ENCODE measurements around the gene MRGPRG. TPM values are rescaled to one million over a fixed set of nuclear protein-coding genes. Genes with fewer than 3 reads are reported as not detected.

The MRGPRG gene
- total RNA-seq, 1 experiment from 2014 or later: not detected

DNA sequence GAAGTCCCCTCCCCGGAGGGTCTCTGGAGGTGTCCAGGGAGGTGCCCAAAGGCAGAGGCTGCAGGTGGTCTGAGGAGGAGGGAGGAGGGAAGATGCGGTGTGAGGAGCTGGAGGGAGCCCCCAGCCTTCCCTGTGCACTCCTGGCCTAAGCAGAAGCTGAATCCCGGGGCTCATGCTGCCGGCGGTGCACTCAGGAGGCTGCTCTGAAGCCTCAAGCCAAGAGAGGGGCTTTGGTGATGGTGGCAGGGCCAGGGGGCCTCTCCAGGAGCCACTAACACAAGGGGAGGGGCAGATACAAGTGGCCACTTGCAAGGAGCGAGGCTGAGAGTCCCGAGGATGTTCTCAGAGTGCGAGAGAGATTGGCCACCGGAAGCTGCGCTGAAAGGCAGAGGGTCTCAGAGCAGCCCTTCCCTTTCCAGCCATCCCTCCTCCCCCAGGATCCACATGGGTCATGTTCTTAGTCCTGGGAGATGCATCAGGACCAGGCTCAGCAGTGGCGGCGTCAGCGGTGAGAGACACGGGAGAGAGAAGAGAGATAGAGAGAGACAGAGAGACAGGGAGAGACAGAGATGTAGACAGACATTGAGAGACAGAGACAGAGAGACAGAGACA, 774 bp upstream of the MRGPRG start:
- no peak overlapping the region for H3K4me3 Mint-ChIP-seq
- H3K27me3 Mint-ChIP-seq (ENCODE audit: low read depth): no peaks in the 10 kb centered on the region; the same call in 1 of the 2 replicates
- TF ChIP-seq ZNF416 (CRISPR knock-in tag; IDR thresholded peaks at IDR 0.05) (no peak), HMGA2 (CRISPR knock-in tag; IDR thresholded peaks at IDR 0.05) (no peak), ZNF138 (CRISPR knock-in tag; conservative IDR thresholded peaks at IDR 0.05) (no peak), PRRX2 (CRISPR knock-in tag; IDR thresholded peaks at IDR 0.05) (no peak), ATF1 (CRISPR knock-in tag; IDR thresholded peaks at IDR 0.05) (no peak), CREM (CRISPR knock-in tag; IDR thresholded peaks at IDR 0.05) (no peak), ZNF121 (CRISPR knock-in tag; IDR thresholded peaks at IDR 0.05) (no peak), NR3C1 (CRISPR knock-in tag; conservative IDR thresholded peaks at IDR 0.05; ENCODE audit: low read depth) (no peak)
- TF ChIP-seq, protein P1, sequence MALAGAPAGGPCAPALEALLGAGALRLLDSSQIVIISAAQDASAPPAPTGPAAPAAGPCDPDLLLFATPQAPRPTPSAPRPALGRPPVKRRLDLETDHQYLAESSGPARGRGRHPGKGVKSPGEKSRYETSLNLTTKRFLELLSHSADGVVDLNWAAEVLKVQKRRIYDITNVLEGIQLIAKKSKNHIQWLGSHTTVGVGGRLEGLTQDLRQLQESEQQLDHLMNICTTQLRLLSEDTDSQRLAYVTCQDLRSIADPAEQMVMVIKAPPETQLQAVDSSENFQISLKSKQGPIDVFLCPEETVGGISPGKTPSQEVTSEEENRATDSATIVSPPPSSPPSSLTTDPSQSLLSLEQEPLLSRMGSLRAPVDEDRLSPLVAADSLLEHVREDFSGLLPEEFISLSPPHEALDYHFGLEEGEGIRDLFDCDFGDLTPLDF (CRISPR knock-in tag; IDR thresholded peaks at IDR 0.05): no peak
- peak; percentile 11 for DNase-seq (ENCODE audit: low spot score)
- no peaks in the 10 kb centered on the region for H3K36me3 Mint-ChIP-seq
- no peak overlapping the region for H3K27ac Mint-ChIP-seq
- POLR2A ChIA-PET: no interaction called here
- H3K4me1 Mint-ChIP-seq: peaks cover 44% of the 10 kb centered on the region
- H3K9me3 Mint-ChIP-seq: peaks cover 4% of the 10 kb centered on the region; the same call in 1 of the 2 replicates
- ATAC-seq: no peak
- CTCF ChIA-PET: interaction anchor here (1.0 to 1.7 kb wide), 4 partner anchors 30 to 189 kb away, joined by 4 to 5 read pairs (median 4); no protein-coding TSS in a partner anchor

DNA sequence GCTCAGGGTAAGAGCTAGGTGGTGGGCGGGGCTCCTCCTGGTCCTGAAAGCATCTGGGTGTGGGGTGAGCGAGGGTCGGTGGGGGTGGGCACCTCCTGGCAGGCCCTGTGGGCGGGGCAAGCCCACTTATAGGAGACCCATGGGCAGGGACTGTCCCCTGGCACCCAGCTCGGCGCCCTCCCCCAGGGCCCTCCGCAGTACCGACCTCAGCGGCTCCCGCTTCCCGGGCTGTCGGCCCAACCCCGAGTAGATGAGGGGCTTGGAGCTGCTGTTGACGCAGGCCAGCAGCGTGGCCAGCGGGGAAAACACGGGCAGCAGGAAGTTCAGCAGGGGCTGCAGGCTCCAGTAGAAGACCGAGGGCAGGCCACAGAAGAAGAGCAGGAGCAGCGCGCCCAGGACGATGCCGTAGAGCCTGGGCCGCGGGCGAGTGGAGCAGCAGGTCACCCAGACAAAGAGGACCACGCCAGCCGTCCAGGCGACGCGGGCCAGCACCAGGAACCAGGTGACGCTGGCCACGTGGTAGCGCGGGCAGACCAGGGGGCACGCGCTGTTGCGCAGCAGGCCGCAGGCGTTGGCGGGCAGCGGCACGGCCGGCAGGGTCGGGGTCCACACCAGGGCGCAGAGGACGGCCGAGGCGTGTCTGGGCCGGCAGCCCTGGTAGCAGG, 663 bp downstream of the MRGPRG start:
- ATAC-seq (no peak), DNase-seq (ENCODE audit: low spot score) (peak; percentile 10)
- H3K4me1 Mint-ChIP-seq: peaks cover 41% of the 10 kb centered on the region
- H3K36me3 Mint-ChIP-seq: no peaks in the 10 kb centered on the region
- POLR2A ChIA-PET: no interaction called here
- peaks cover 4% of the 10 kb centered on the region; the same call in 1 of the 2 replicates for H3K9me3 Mint-ChIP-seq
- H3K27ac Mint-ChIP-seq: no peak overlapping the region
- no peak for TF ChIP-seq CREB1 (CRISPR knock-in tag; IDR thresholded peaks at IDR 0.05)
- 0 out of 2 replicates have a peak, but pooled peaks have one; percentile 32 for TF ChIP-seq FOXP1 (CRISPR knock-in tag; IDR thresholded peaks at IDR 0.05; ENCODE audit: borderline replicate concordance)
- TF ChIP-seq, protein P2, sequence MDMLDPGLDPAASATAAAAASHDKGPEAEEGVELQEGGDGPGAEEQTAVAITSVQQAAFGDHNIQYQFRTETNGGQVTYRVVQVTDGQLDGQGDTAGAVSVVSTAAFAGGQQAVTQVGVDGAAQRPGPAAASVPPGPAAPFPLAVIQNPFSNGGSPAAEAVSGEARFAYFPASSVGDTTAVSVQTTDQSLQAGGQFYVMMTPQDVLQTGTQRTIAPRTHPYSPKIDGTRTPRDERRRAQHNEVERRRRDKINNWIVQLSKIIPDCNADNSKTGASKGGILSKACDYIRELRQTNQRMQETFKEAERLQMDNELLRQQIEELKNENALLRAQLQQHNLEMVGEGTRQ (CRISPR knock-in tag; IDR thresholded peaks at IDR 0.05): no peak
- H3K4me3 Mint-ChIP-seq: no peak overlapping the region
- H3K27me3 Mint-ChIP-seq (ENCODE audit: low read depth): no peaks in the 10 kb centered on the region; the same call in 1 of the 2 replicates
- CTCF ChIA-PET: interaction anchor here (0.6 to 1.8 kb wide), 6 partner anchors 15 to 126 kb away, joined by 3 to 10 read pairs (median 3); no protein-coding TSS in a partner anchor

DNA sequence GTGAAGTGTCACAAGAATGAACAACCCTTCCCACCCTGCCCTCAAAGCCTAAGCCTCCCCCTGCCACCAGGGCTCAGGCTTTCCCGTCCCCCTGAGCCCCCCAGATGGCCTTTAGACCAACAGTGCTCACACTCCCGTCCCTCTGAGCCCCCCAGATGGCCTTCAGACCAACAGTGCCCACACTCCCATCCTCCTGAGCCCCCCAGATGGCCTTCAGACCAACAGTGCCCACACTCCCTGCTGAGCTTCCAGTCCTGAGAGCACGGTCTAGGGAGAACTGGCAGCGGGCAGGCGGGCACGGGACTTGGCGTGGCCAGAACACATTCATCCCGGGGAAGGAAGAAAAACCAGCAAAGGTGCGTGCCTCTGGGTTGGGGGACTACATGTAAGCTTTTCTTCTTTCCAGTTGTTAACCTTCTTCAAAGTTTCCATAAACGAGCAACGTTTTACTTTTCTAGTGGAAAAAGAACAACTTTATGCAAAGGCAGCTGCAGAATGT, 2.5 kb downstream of the MRGPRG start:
- ChIA-PET POLR2A (no interaction called here), CTCF (interaction anchor here (1.1 to 2.0 kb wide), 9 partner anchors 8 to 125 kb away, joined by 4 to 13 read pairs (median 7); no protein-coding TSS in a partner anchor)
- no peaks in the 10 kb centered on the region; the same call in 1 of the 2 replicates for H3K27me3 Mint-ChIP-seq (ENCODE audit: low read depth)
- no peak overlapping the region for H3K4me3 Mint-ChIP-seq
- no peak for TF ChIP-seq PRRX2 (CRISPR knock-in tag; IDR thresholded peaks at IDR 0.05)
- no peak for TF ChIP-seq FOXK1 (CRISPR knock-in tag; IDR thresholded peaks at IDR 0.05)
- TF ChIP-seq, protein P3, sequence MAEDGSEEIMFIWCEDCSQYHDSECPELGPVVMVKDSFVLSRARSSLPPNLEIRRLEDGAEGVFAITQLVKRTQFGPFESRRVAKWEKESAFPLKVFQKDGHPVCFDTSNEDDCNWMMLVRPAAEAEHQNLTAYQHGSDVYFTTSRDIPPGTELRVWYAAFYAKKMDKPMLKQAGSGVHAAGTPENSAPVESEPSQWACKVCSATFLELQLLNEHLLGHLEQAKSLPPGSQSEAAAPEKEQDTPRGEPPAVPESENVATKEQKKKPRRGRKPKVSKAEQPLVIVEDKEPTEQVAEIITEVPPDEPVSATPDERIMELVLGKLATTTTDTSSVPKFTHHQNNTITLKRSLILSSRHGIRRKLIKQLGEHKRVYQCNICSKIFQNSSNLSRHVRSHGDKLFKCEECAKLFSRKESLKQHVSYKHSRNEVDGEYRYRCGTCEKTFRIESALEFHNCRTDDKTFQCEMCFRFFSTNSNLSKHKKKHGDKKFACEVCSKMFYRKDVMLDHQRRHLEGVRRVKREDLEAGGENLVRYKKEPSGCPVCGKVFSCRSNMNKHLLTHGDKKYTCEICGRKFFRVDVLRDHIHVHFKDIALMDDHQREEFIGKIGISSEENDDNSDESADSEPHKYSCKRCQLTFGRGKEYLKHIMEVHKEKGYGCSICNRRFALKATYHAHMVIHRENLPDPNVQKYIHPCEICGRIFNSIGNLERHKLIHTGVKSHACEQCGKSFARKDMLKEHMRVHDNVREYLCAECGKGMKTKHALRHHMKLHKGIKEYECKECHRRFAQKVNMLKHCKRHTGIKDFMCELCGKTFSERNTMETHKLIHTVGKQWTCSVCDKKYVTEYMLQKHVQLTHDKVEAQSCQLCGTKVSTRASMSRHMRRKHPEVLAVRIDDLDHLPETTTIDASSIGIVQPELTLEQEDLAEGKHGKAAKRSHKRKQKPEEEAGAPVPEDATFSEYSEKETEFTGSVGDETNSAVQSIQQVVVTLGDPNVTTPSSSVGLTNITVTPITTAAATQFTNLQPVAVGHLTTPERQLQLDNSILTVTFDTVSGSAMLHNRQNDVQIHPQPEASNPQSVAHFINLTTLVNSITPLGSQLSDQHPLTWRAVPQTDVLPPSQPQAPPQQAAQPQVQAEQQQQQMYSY (CRISPR knock-in tag; IDR thresholded peaks at IDR 0.05): no peak
- TF ChIP-seq KAT7 (CRISPR knock-in tag; IDR thresholded peaks at IDR 0.05; ENCODE audit: borderline replicate concordance): no peak
- TF ChIP-seq ETV6 (CRISPR knock-in tag; IDR thresholded peaks at IDR 0.05): no peak
- TF ChIP-seq ELF4 (CRISPR knock-in tag; IDR thresholded peaks at IDR 0.05; ENCODE audit: low read depth): no peak
- ATAC-seq (no peak), DNase-seq (ENCODE audit: low spot score) (peak; percentile 9)
- no peaks in the 10 kb centered on the region for H3K36me3 Mint-ChIP-seq
- no peak overlapping the region for H3K27ac Mint-ChIP-seq
- H3K9me3 Mint-ChIP-seq: peaks cover 10% of the 10 kb centered on the region
- H3K4me1 Mint-ChIP-seq: peaks cover 36% of the 10 kb centered on the region
